ENCODE measurements around the gene LRRC3B. TPM values are rescaled to one million over a fixed set of nuclear protein-coding genes. Genes with fewer than 3 reads are reported as not detected.

LRRC3B gene
- polyA plus RNA-seq, 3 donors: not detected

DNA sequence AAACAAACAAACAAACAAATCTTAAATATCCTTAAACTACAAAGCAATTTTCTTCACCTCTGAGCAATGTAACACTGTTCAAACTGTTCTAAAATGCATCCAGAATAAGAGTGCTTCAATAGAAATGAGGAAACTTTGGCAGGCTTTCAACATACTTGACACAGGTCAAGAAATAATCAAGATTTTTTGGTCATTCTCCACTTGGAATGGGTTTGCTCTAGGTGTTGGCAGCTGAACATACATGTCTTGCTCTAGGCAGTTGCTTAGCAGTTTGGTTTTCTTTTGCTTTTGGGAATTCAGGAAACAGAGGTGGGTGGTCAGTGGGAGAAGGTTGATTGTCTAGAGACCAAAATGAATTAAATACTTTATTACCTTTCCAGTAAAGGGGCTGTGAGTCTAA, 1.4 kb upstream of the LRRC3B start:
- H3K79me2 ChIP-seq (ENCODE audit: insufficient read depth, low read length): no peaks in the 10 kb centered on the region
- TF ChIP-seq, protein P1, sequence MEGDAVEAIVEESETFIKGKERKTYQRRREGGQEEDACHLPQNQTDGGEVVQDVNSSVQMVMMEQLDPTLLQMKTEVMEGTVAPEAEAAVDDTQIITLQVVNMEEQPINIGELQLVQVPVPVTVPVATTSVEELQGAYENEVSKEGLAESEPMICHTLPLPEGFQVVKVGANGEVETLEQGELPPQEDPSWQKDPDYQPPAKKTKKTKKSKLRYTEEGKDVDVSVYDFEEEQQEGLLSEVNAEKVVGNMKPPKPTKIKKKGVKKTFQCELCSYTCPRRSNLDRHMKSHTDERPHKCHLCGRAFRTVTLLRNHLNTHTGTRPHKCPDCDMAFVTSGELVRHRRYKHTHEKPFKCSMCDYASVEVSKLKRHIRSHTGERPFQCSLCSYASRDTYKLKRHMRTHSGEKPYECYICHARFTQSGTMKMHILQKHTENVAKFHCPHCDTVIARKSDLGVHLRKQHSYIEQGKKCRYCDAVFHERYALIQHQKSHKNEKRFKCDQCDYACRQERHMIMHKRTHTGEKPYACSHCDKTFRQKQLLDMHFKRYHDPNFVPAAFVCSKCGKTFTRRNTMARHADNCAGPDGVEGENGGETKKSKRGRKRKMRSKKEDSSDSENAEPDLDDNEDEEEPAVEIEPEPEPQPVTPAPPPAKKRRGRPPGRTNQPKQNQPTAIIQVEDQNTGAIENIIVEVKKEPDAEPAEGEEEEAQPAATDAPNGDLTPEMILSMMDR (IDR thresholded peaks at IDR 0.05): no peak
- Mint-ChIP-seq H3K4me1 (no peaks in the 10 kb centered on the region), H3K4me3 (peak overlapping the region in 1 of 2 donors; percentile 9), H3K27ac (no peak overlapping the region), H3K27me3 (ENCODE audit: low read depth in 3 of 3) (peaks cover 31 to 40% (median 35%) of the 10 kb centered on the region in 3 donors), H3K36me3 (no peaks in the 10 kb centered on the region), H3K9me3 (peaks cover 2 to 20% (median 12%) of the 10 kb centered on the region in 7 donors)
- H3K4me1 ChIP-seq (ENCODE audit: control insufficient read depth in 1 of 2, insufficient read depth in 2 of 2, low read length in 2 of 2): no peaks in the 10 kb centered on the region
- H2AFZ ChIP-seq (ENCODE audit: insufficient read depth, low read depth, low read length, poor library complexity, severe bottlenecking): no peak overlapping the region
- intact Hi-C loops (cut with micrococcal nuclease): no loop called here
- peaks cover 0 to 19% of the 10 kb centered on the region in 2 donors for H3K9me3 ChIP-seq (replicated peaks in 1 of 2; ENCODE audit: control insufficient read depth in 1 of 2, insufficient read depth in 1 of 2, low read length in 2 of 2)
- no peak overlapping the region for H3K9ac ChIP-seq (ENCODE audit: insufficient read depth, low read length, poor library complexity, severe bottlenecking)
- peaks cover 19 to 43% of the 10 kb centered on the region in 2 donors for H3K27me3 ChIP-seq (ENCODE audit: control insufficient read depth in 2 of 2, insufficient read depth in 2 of 2, low read length in 2 of 2)
- no peaks in the 10 kb centered on the region for H3K36me3 ChIP-seq (replicated peaks in 1 of 2; ENCODE audit: control insufficient read depth in 1 of 2, insufficient read depth in 2 of 2, low read length in 2 of 2)
- DNase-seq: no peak
- no peak overlapping the region for H3K27ac ChIP-seq (ENCODE audit: low read depth in 1 of 2, low read length in 2 of 2)
- H3K4me2 ChIP-seq (replicated peaks; ENCODE audit: extremely low read depth, low read length, poor library complexity, severe bottlenecking): no peak overlapping the region
- H3K4me3 ChIP-seq (replicated peaks in 1 of 3; ENCODE audit: low read depth in 2 of 3, low read length in 3 of 3): no peak overlapping the region
- H4K20me1 ChIP-seq (ENCODE audit: insufficient read depth, low read length): no peaks in the 10 kb centered on the region

DNA sequence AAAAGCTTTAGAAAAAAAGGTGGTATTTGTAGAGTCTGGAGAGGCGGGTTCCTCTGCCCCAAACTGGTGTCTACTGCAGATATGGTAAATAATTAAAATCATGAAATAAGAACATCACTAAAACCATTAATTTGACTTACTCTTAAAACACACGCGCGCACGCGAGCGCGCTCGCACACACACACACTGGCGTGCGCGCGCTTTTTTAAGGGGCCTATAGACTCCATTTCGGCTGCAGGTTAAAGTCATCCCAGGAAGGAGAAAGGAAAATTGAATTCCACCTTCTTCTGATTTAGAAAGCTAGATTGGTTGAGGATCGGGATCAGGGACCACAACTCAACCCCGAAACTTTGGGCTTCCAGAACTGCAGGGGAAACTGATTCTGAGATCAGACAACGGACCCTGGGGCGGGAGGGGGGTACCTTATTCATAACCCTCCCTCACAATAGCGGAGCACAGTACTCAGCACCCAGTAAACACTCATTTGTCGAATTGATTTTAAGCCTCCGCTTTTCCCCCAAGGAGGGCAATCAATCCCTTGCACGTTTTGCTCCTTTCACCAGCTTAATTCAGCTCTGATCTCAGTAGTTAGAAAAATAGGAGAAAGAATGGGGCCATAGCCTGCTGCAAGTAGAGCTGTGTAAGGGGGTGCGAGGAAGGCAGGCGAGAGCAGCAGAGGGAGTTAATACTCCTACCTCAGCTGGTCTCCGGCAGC, 509 bp upstream of the LRRC3B start:
- Histone ChIP-seq H3K9ac (ENCODE audit: insufficient read depth, low read length, poor library complexity, severe bottlenecking) (no peak overlapping the region), H3K79me2 (ENCODE audit: insufficient read depth, low read length) (no peaks in the 10 kb centered on the region), H3K4me2 (replicated peaks; ENCODE audit: extremely low read depth, low read length, poor library complexity, severe bottlenecking) (no peak overlapping the region), H4K20me1 (ENCODE audit: insufficient read depth, low read length) (no peaks in the 10 kb centered on the region), H3K36me3 (replicated peaks in 1 of 2; ENCODE audit: control insufficient read depth in 1 of 2, insufficient read depth in 2 of 2, low read length in 2 of 2) (no peaks in the 10 kb centered on the region), H3K4me3 (replicated peaks in 1 of 3; ENCODE audit: low read depth in 2 of 3, low read length in 3 of 3) (no peak overlapping the region), H3K9me3 (replicated peaks in 1 of 2; ENCODE audit: control insufficient read depth in 1 of 2, insufficient read depth in 1 of 2, low read length in 2 of 2) (peaks cover 0 to 19% of the 10 kb centered on the region in 2 donors), H3K27me3 (ENCODE audit: control insufficient read depth in 2 of 2, insufficient read depth in 2 of 2, low read length in 2 of 2) (peaks cover 19 to 43% of the 10 kb centered on the region in 2 donors), H2AFZ (ENCODE audit: insufficient read depth, low read depth, low read length, poor library complexity, severe bottlenecking) (no peak overlapping the region), H3K27ac (ENCODE audit: low read depth in 1 of 2, low read length in 2 of 2) (no peak overlapping the region), H3K4me1 (ENCODE audit: control insufficient read depth in 1 of 2, insufficient read depth in 2 of 2, low read length in 2 of 2) (no peaks in the 10 kb centered on the region)
- H3K4me3 Mint-ChIP-seq: peak overlapping the region in 1 of 2 donors; percentile 82
- H3K9me3 Mint-ChIP-seq: peaks cover 2 to 20% (median 12%) of the 10 kb centered on the region in 7 donors
- no peak overlapping the region for H3K27ac Mint-ChIP-seq
- intact Hi-C loops (cut with micrococcal nuclease): no loop called here
- DNase-seq: no peak
- TF ChIP-seq, protein P1 (IDR thresholded peaks at IDR 0.05): no peak
- no peaks in the 10 kb centered on the region for H3K36me3 Mint-ChIP-seq
- H3K4me1 Mint-ChIP-seq: no peaks in the 10 kb centered on the region
- WGBS (ENCODE audit: insufficient coverage): 4% methylated on average over 17 of the region's 25 CpGs
- peaks cover 31 to 40% (median 35%) of the 10 kb centered on the region in 3 donors for H3K27me3 Mint-ChIP-seq (ENCODE audit: low read depth in 3 of 3)
